LNCaP clone FGC (cell line): ENCODE results near the gene CELF4.

Experiments used
- DNase-seq: peaks from one replicate; pipeline ENCODE4 v3.0.0-alpha.2; 2011; ENCODE audit warnings: low read depth
- H3K4me3 ChIP-seq: 2 replicates; pipeline ENCODE4 v1.5.1; 2011; ENCODE audit warnings: mild to moderate bottlenecking, low read depth, low read length, control low read depth
- TF ChIP-seq, protein P1 (sequence below): IDR thresholded peaks from 2 replicates; pipeline ENCODE4 v1.5.1; 2012; ENCODE audit warnings: mild to moderate bottlenecking; ENCODE audit not compliant: control insufficient read depth, insufficient read depth; ENCODE audit errors: extremely low read depth

The CELF4 gene

DNA sequence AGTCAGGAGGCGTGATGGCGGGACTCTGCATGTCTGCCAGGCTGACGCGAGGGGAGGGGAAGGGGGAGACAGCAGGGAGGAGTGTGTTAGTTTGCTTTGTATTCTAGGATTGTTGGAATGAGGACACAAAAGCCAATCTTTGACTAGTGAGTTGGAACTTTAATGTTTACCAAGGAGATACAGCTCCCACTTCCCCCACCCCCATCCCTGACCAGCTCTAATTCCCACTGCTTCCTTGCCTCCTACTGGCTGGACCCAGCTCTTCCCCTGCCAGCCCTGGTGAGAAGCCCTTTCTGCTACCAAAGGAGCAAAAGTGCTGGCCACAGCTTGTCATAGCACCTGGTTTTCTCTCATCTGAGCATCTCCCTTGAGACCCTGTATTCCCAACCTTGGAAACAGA is 84.5 kb downstream of the CELF4 start:
- no peak overlapping the region for H3K4me3 ChIP-seq
- TF ChIP-seq, protein P1, sequence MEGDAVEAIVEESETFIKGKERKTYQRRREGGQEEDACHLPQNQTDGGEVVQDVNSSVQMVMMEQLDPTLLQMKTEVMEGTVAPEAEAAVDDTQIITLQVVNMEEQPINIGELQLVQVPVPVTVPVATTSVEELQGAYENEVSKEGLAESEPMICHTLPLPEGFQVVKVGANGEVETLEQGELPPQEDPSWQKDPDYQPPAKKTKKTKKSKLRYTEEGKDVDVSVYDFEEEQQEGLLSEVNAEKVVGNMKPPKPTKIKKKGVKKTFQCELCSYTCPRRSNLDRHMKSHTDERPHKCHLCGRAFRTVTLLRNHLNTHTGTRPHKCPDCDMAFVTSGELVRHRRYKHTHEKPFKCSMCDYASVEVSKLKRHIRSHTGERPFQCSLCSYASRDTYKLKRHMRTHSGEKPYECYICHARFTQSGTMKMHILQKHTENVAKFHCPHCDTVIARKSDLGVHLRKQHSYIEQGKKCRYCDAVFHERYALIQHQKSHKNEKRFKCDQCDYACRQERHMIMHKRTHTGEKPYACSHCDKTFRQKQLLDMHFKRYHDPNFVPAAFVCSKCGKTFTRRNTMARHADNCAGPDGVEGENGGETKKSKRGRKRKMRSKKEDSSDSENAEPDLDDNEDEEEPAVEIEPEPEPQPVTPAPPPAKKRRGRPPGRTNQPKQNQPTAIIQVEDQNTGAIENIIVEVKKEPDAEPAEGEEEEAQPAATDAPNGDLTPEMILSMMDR = no peak
- no peak for DNase-seq

GRCh38 chr18:37476611-37477295 is 88.8 kb downstream of the CELF4 start:
- TF ChIP-seq, protein P1 = no peak
- no peak overlapping the region for H3K4me3 ChIP-seq
- DNase-seq = no peak

GRCh38 chr18:37476182-37476581 is 89.4 kb downstream of the CELF4 start:
- DNase-seq = no peak
- no peak overlapping the region for H3K4me3 ChIP-seq
- TF ChIP-seq, protein P1 = peak; percentile 64

GRCh38 chr18:37473195-37473840 is 92.3 kb downstream of the CELF4 start:
- DNase-seq = no peak
- TF ChIP-seq, protein P1 = no peak
- H3K4me3 ChIP-seq = no peak overlapping the region

DNA sequence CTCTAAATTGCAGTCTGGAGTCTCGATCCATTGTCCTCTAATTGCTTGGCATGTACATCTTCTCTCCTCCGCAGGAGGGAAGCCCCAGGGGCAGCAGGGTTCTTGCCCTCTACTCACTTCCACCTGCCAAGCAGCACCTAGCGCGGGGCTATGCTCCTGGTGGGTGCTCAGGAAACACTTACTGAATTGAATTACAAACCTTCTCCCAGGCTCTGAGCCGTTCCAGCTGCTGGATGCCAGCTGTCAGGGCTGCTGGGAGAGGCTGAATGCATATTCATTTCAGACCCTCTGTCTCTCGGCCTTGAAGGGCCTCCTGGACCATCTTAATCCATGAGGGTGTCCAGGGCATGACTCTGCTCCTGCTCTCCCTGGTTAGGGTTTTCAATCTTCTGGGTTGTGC is 94.0 kb downstream of the CELF4 start:
- TF ChIP-seq, protein P1 = no peak

GRCh38 chr18:37470986-37471385 is 94.6 kb downstream of the CELF4 start:
- TF ChIP-seq, protein P1 = no peak
- H3K4me3 ChIP-seq = no peak overlapping the region
- no peak for DNase-seq

More for the DNA sequence above, 94.0 kb downstream of the CELF4 start:
- no peak overlapping the region for H3K4me3 ChIP-seq
- DNase-seq = no peak
